ENCODE measurements around the gene GUCA2B.

GUCA2B gene

DNA sequence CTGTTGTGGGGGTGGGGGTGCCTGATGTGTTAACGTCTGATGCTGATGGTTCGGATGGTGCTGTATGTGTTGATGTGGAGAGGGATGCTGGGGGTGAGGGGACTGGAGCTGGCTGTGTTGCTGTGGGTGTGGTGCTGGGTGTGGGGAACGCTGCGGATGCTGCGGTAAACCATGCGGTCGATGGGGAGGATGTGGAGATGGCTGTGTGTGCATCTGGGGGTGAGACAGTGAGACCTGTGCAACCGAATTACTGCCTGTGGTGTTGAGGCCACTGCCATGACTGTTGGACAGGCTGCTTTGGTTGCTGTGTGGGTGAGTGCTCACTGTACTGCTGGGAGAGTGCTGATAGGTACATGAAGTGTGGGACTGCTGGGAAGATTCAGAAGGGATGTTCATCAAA lies 38.1 kb downstream of the GUCA2B start:
- no peak for DNase-seq
- no peaks in the 10 kb centered on the region for H3K9me3 ChIP-seq
- H3K27me3 ChIP-seq, result no peaks in the 10 kb centered on the region
- H3K4me3 ChIP-seq (ENCODE audit: low read depth, low read length), result no peak overlapping the region
- H3K4me1 ChIP-seq, result no peaks in the 10 kb centered on the region
- H3K36me3 ChIP-seq, result no peaks in the 10 kb centered on the region; the same call in 1 of the 2 replicates
- no peak for TF ChIP-seq CTCF (IDR thresholded peaks at IDR 0.05; ENCODE audit: low read depth, low read length)

DNA sequence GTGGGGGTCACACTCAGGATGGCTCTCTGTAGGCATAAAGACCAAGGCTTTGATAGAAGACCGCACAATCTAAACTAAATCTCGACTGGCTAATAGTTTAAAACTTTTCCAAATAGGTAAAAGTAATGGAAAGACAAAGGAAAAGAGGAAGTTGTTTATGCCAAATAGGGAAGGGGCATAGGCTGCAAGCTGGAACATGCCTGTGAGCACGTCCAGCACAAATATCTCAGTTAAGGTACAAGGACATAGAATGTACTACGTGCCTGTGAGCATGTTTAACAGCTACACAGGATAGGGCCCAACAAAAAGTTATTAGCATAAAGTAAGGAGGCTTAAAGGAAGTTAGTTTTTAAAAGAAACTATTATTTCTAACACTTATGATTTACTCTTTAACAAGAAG lies 38.9 kb downstream of the GUCA2B start:
- Histone ChIP-seq H3K9me3 (no peaks in the 10 kb centered on the region), H3K4me1 (no peaks in the 10 kb centered on the region), H3K27me3 (no peaks in the 10 kb centered on the region), H3K4me3 (ENCODE audit: low read depth, low read length) (no peak overlapping the region), H3K36me3 (no peaks in the 10 kb centered on the region; the same call in 1 of the 2 replicates)
- no peak for DNase-seq
- TF ChIP-seq CTCF (IDR thresholded peaks at IDR 0.05; ENCODE audit: low read depth, low read length), result no peak

- H3K9me3 ChIP-seq, result no peaks in the 10 kb centered on the region
- no peak for TF ChIP-seq CTCF (IDR thresholded peaks at IDR 0.05; ENCODE audit: low read depth, low read length)
- H3K36me3 ChIP-seq, result no peaks in the 10 kb centered on the region
- H3K27me3 ChIP-seq, result no peaks in the 10 kb centered on the region
- DNase-seq, result no peak
- H3K4me1 ChIP-seq, result no peaks in the 10 kb centered on the region
- H3K4me3 ChIP-seq (ENCODE audit: low read depth, low read length), result no peak overlapping the region
Observed at GRCh38 chr1:42195841-42196240, 42.6 kb downstream of the GUCA2B start.

DNA sequence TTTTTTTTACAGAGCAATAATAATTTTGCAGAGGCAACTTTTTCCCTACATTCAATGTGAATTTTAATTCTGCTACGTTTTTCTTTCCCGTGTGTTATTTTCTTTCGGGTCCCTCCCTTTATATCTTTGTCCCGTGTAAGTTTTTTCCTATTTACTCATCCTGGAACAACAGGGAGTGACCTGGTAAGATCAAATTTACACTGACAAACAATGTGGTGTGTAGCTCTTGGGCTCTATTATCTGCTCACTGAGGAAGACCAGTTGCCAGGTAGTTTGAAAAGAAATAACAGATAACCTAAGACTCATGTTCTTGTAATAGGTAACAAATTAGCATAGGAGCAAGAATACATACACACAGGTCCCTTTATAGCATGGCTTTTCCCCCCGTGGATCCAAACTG lies 45.0 kb downstream of the GUCA2B start:
- no peak for TF ChIP-seq CTCF (IDR thresholded peaks at IDR 0.05; ENCODE audit: low read depth, low read length)
- Histone ChIP-seq H3K27me3 (no peaks in the 10 kb centered on the region), H3K4me3 (ENCODE audit: low read depth, low read length) (no peak overlapping the region), H3K36me3 (no peaks in the 10 kb centered on the region), H3K4me1 (no peaks in the 10 kb centered on the region), H3K9me3 (no peaks in the 10 kb centered on the region)
- no peak for DNase-seq

GRCh38 chr1:42201986-42202385 lies 48.8 kb downstream of the GUCA2B start:
- H3K4me1 ChIP-seq, result no peaks in the 10 kb centered on the region
- H3K27me3 ChIP-seq, result no peaks in the 10 kb centered on the region
- TF ChIP-seq CTCF (IDR thresholded peaks at IDR 0.05; ENCODE audit: low read depth, low read length), result no peak
- no peaks in the 10 kb centered on the region for H3K36me3 ChIP-seq
- no peaks in the 10 kb centered on the region for H3K9me3 ChIP-seq
- no peak overlapping the region for H3K4me3 ChIP-seq (ENCODE audit: low read depth, low read length)
- no peak for DNase-seq

All from BE2C (cell line).